GM18909 (cell line): ENCODE results near the gene PET100.
"Not testable (repeated sequence)": the region's sequence is repeated elsewhere in the genome, so short reads cannot be mapped to it uniquely, and the experiment has no call there.

Experiments used
- ATAC-seq: cut with Tn5 transposase; IDR thresholded peaks from one replicate; pipeline ENCODE4 v1.9.1; 2021; ENCODE audit warnings: mild to moderate bottlenecking; ENCODE audit not compliant: unreplicated experiment, poor library complexity

PET100 gene

DNA sequence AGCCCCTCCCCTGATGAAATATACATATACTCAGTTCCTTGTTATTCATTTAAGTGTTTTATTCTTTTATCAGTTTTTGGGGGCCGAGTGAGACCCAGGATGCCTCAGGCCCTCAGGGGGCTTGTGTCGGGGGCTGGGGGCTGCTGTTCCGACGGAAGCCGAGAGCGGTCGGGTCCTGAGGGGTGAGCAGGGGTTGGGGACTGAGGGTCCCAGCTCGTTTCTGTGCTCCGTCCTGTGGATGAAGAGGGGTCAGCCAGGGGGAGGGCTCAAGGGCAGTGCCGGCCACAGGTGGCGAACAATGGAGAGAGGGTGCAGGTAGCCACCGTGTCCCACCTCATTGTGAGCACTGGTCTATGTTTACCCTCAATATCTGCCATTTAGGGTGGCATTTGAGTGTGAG lies 2.0 kb downstream of the PET100 start:
- no peak for ATAC-seq

DNA sequence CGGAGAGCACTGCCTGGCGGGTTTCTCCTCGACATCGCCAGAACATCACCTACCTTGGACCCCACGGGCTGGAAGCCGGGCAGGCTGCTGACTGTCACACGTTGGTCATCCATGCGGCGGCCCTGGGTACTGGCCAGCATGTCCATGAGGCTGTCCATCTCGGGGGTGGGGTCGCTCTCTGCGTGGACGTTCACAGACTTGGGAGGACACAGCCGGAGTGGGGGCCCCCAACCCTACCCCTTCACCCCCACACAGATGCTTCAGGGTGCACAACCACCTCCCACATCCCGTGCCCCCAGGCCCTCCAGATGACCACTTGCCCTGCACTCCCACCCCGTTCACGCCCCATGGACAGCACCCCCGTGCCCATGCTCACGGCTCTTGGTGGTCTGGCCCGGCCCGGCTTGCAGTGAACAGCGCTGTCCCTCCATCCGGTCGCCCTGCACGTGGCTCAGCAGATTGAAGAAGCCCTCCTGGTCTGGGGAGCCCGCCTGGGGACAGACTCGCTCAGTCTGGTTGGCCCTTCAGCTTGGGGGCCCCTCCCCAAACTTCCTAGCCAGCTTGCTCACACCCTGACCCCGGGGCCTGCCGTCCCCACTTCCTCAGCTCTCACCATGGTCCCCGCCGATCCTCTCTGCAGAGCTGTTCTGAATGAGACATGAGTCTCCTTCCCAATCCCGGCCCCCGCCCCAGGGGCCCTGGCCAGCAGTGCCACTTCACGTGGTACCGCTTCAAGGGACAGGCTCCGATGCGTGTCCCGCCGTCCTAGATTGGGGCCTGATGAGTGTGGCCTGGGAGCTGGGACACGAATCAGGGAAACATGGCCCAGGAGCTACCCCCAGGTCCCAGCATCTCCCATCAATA lies 3.0 kb downstream of the PET100 start:
- no peak for ATAC-seq

DNA sequence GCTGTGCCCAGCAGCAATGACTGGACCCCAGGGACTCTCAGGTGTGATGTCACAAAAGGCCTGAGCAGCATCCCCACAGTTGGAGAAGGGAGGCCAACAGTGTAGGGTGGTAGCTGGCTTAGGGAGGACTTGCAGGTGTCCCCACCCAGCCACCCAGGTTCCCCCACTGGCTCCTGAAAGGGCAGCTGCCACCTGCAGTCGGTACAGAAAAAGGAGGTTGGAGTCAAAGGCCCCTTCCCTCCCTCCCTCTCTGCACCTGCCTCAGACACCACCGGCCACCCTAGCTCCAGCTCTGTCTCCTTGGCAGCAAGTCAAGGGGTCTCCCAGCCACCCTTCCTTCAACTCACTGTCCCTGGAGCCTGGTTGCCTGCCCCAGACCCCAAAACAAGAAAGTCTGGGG lies 4.1 kb downstream of the PET100 start, which contains the start of gene PCP2:
PCP2 (minus strand) TSS at position 22 of the 400 bp plus-strand sequence. CDS start 262 bp downstream, outside the sequence.
- no peak for ATAC-seq

DNA sequence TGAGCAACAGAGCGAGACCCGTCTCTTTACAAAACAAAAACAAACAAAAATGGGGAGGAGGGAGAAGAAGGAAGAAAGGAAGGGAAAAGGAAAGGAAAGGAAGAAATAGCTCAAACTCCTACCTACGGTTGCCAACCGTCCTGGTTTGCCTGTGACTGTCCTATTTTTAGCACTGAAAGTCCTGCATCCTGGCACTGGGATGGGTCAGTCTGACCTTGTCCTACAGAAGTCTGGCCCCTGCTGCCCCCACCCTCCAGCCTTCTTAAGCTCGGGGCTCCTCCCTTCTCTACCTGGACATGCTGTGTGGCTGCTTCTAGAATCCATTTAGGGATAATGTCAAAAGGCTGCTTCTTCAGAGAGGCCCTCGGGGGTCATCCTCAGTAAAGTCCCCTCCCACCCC lies 6.1 kb downstream of the PET100 start:
- no peak for ATAC-seq

DNA sequence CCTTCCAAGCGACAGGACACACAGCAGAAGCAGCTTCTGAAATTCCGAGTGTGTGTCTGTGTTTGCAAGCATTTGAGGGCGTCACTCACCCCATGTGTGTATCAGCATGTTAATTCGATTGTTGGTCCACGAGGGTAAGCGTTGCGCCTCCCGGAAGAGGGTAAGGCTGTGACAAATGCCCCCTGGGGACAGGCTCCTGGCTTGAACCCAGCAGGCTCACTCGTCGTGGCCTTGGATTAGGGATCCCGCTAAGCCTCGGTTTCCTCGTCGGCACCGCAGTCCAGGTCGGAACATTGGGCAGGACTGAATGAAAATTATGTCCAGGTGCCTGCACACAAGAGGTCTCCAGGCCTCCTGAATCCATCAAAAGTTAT lies 6.7 kb downstream of the PET100 start:
- no peak for ATAC-seq

DNA sequence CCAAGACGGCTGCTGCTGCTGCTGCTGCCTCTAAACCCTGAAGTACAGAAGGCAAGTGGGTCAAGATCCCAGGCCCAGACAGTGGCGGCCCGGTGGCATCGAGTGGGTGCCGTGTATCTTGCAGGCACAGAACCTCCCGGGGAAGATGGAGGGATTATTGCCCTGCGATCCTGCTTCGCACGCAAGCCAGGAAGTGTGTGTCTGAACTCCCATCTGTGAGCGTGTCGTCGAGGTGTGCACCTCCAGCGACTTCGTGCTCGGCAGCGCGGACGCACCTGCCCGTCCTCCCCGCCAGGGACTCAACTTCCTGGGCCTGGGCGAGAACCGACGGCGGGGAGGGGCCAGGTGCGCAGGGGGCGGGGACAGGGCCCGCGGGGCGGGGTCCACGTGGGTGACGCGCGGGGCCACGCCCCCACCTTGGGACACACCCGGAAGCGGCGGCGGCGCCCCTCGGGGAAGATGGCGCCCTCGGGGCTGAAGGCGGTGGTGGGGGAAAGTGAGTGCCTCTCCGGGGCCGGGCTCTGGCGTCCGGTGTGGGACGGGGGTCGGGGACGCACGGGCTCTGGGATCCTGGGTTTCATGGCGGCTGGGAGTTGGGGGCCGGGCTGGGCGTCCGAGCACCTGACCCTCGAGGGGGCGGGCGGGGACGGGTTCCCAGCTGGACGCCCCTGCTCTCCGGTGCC lies 7.2 kb downstream of the PET100 start, which contains the start of gene STXBP2:
STXBP2 (plus strand) TSS at position 420 of the 683 bp plus-strand sequence; CDS start at position 460, 40 bp downstream.
- ATAC-seq: peak; percentile 73

DNA sequence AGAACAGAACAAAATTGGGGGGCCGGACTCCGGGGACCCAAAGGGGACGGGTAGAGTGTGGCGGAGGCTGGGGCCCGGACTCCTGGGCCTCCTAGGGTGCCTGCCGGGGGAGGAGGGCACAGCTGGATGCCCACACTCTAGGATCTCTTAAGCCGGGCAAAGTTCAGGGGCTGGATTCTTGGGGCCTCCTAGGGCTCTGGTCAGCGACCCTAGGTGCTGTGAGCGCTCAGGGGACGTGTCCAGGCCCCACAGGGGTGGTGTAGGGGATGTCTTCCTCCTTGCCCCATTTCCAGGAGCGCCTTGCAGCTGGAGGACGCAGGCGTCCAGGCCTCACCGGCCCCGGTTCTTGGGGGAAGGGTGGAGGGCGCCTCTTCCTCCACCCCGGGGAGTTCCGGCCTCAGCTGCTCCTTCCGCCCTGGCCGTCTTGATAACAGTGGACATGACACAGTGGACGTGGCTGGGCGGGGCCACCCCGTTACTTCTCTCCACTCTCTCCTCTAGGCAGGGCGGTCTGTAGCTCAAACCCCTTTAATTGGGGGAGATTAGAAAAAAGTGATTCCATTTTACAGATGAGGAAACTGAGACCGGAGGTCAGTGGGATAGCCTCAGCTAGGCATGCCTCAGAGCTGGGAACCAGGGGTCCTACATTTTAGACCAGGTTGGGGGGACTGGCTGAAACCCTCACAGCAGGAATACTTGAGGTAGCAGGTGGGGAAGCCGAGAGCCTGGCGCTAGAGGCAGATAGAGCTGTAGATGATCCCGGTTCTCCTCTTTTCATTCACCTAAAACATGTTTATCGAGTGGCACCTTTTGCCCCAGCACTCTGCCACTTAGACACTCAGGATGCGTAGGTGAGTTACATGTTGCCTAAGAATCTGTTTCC lies 8.0 kb downstream of the PET100 start:
- ATAC-seq: peak; percentile 19

DNA sequence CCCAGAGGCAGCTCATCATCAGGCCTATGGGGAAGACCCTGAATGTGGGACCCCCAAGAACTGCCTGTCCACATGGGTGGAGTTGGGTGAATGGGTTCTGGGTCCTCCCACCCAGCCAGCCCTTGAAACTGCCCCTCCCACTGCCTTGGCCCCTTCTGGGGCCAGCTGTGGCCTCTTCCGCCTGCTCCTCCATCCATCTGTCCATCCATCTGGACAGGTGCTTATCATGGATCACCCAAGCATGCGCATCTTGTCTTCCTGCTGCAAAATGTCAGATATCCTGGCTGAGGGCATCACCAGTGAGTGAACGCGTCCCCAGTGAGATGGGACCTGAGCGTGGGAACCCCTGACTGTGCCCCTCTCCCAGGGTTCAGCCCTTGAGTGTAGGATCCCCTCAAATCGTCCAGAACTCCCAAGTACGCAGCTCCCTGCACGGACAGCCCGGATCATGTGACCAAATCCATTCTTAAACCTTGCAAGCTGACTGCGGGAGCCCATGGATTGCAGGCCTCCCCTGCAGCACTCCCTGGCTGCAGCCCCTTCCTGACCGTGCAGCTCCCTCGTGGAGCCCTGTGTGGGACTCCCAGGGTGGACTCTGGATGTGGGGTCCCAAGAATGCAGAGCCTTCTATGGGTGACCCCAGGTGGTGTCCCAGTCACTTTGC lies 9.3 kb downstream of the PET100 start:
- ATAC-seq: no peak

DNA sequence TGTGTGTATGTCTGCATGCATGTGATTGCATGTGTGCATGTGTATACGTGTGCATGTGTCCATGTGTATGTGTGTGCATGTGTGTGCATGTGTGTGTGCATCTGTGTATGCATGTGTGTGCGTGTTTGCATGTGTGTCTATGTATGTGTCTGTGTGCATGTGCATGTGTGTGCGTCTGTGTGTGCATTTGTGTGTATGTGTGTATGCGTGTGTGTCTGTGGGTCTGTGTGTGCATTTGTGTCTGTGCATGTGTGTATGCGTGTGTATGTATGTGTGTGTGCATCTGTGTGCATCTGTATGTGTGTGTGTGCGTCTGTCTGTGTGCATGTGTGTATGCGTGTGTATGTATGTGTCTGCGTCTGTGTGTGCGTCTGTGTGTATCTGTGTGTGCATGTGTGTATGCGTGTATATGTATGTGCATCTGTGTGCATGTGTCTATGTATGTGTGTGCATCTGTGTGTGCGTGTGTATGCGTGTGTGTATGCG lies 10.3 kb downstream of the PET100 start:
- no peak for ATAC-seq

DNA sequence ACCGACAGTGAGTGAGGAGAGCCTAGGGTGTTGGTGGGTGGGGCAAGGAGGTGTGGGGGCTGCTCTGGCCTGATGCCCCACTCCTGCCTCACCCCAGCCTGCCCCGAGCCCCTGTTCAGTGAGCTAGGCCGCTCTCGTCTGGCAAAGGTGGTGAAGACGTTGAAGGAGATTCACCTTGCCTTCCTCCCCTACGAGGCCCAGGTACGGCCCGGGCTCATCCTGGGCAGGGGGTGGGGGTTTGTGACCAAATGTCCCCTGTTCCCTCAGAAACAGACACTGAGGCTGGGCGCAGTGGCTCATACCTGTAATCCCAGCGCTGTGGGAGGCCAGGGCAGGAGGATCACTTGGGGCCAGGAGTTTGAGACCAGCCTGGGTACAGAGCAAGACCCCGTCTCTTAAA lies 11.2 kb downstream of the PET100 start:
- ATAC-seq: no peak

DNA sequence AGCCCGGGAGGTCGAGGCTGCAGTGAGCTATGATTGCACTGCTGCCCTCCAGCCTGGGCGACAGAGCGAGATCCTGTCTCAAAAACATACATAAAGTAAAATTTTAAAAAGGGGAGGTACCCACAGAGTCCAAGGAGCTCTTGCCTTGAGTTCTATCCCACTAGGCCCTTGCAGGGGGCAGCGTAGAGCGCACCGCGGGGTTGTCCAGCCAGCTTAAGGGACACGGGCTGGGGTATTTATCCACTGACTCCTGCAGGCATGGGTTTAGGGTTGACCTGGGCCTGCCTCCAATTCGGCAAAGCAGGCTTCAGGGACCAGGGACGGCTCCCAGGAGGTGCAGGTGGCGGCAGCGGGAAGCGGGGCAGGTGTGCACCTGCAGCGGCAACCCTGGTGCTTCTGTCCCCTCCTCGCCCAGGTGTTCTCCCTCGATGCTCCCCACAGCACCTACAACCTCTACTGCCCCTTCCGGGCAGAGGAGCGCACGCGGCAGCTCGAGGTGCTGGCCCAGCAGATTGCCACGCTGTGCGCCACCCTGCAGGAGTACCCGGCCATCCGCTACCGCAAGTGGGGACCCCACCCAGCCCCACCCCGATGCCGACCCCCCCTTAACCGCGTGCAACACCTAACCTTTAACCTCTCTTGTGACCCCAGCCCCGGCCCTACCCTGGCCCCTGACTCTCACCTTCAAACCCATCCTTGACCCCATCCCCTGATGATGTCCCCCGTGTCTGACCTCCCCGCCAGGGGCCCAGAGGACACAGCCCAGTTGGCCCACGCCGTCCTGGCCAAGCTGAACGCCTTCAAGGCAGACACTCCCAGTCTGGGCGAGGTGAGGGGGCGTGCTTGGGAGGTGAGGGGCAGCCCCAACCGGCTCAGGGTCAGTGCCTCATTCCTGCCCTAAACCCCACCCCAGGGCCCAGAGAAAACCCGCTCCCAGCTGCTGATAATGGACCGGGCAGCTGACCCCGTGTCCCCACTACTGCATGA lies 12.0 kb downstream of the PET100 start:
- ATAC-seq: no peak

DNA sequence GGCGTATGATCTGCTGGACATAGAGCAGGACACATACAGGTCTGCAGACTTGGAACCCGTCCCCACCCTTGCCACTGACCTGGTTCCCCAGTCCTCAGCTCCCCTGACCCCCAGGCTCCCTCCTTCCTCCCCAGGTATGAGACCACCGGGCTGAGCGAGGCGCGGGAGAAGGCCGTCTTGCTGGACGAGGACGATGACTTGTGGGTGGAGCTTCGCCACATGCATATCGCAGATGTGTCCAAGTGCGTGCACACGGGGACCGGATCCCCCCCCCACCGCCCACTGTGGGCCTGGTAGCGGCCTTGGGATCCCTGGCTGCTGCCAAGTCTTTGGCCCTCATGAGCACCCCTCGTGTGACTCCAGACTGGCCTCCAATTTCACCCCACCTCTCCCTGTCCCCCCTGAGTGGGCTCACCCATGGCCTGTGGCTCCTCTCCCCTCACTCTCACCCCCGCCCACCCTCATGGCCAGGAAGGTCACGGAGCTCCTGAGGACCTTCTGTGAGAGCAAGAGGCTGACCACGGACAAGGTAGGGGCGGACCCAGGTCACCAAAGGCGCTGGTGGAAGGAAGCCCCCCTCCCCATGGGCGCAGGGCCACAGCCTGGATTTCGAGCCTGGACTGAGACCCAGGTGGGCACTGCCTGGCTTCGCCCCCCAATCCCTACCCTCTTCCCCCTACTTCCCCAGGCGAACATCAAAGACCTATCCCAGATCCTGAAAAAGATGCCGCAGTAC lies 12.9 kb downstream of the PET100 start:
- ATAC-seq: no peak

DNA sequence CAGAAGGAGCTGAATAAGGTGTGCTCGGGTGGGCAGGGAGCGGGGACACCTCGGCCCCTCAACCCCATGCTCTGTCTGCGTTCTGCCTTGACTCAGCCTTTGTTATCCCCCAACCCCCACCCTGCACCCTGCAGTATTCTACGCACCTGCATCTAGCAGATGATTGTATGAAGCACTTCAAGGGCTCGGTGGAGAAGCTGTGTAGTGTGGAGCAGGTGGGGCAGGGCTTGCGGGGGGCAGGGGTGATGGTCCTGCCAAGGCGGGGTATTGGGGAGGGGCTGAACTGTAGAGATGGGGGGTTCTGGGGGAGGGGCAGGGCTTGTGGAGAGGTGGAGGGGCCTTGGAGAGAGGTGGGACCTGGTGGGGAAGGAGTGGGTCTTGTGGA lies 13.4 kb downstream of the PET100 start:
- no peak for ATAC-seq

DNA sequence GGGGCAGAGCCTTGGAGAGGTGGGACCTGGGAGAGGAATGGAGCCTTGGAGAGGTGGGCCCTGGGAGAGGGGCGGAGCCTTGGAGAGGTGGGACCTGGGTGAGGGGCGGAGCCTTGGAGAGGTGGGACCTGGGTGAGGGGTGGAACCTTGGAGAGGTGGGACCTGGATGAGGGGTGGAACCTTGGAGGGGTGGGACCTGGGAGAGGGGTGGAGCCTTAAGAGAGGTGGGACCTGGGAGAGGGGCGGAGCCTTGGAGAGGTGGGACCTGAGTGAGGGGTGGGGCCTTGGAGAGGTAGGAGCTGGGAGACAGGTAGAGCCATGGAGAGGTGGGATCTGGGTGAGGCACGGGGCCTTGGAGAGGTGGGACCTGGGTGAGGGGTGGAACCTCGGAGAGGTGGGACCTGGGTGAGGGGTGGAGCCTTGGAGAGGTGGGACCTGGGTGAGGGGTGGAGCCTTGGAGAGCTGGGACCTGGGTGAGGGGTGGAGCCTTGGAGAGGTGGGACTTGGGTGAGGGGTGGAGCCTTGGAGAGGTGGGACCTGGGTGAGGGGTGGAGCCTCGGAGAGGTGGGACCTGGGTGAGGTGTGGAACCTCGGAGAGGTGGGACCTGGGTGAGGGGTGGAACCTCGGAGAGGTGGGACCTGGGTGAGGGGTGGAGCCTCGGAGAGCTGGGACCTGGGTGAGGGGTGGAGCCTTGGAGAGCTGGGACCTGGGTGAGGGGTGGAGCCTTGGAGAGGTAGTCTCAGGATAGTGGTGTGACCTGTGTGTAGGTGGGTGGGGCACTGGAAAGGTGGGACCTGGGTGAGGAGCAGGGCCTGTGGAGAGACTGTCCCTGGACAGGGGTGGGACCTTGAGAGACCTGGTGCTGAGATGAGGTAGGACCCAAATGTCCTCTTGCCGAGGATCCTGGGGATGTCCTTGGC lies 14.3 kb downstream of the PET100 start:
- ATAC-seq: not testable (repeated sequence)

DNA sequence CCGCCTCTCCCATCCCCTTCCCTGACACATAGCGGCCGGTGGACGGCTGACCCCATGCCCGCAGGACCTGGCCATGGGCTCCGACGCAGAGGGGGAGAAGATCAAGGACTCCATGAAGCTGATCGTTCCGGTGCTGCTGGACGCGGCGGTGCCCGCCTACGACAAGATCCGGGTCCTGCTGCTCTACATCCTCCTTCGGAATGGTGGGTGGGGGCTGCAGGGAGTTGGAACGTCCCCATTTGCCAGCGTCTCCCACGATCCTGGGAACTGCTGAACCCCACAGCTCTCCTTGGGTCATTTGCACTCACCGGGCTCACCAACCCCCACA lies 14.9 kb downstream of the PET100 start:
- no peak for ATAC-seq

DNA sequence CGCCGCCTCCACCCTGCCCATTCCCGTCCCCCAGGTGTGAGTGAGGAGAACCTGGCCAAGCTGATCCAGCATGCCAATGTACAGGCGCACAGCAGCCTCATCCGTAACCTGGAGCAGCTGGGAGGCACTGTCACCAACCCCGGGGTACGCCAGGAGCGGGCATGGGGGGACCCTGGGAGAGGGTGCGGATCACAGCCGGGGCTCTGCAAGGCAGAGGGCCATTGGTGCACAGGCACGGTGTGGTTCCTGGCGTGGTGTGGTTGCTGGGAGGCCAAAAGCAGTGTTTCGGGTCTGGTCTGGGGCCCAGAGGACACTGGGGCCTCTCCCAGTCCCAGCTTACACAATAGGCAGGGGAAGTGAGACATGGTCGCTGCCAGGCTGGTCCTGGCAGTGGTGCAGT lies 15.6 kb downstream of the PET100 start:
- no peak for ATAC-seq
